ENCODE measurements around the gene YKT6. TPM values are rescaled to one million over a fixed set of nuclear protein-coding genes. Genes with fewer than 3 reads are reported as not detected.

YKT6 gene
- total and polyA plus RNA-seq, 8 donors: 57.0 to 88.2 (median 65.4) TPM

- Histone ChIP-seq H3K4me3 (no peak overlapping the region), H3K4me1 (no peaks in the 10 kb centered on the region), H3K9me3 (no peaks in the 10 kb centered on the region), H3K27me3 (peaks cover 0 to 27% of the 10 kb centered on the region in 2 donors), H3K27ac (no peak overlapping the region), H3K36me3 (no peaks in the 10 kb centered on the region)
- ATAC-seq: no peak
- intact Hi-C loops (cut with DNase I): no loop called here
- no peak for DNase-seq
- TF ChIP-seq CTCF (IDR thresholded peaks at IDR 0.05): no peak
These were observed 12.1 kb upstream of the YKT6 start for GRCh38 chr7:44188480-44189225.

- H3K9me3 ChIP-seq: no peaks in the 10 kb centered on the region
- intact Hi-C loops (cut with DNase I): no loop called here
- H3K27ac ChIP-seq: no peak within 1 kb of the TSS
- H3K36me3 ChIP-seq: no peaks in the 10 kb centered on the region
- no peak for TF ChIP-seq CTCF (IDR thresholded peaks at IDR 0.05)
- H3K27me3 ChIP-seq: peaks cover 0 to 27% of the 10 kb centered on the region in 2 donors
- no peaks in the 10 kb centered on the region for H3K4me1 ChIP-seq
- no peak within 1 kb of the TSS for H3K4me3 ChIP-seq
- ATAC-seq: no peak
- DNase-seq: no peak
These were observed 11.3 kb upstream of the YKT6 start, which contains the start of gene GCK for GRCh38 chr7:44189286-44189992. Gene GCK, minus strand, starts transcription at chr7:44189439. Its CDS starts 486 bp downstream, at chr7:44188953.

- intact Hi-C loops (cut with DNase I): no loop called here
- H3K27ac ChIP-seq: no peak overlapping the region
- TF ChIP-seq CTCF (IDR thresholded peaks at IDR 0.05): no peak
- no peaks in the 10 kb centered on the region for H3K4me1 ChIP-seq
- no peaks in the 10 kb centered on the region for H3K36me3 ChIP-seq
- no peak for DNase-seq
- no peaks in the 10 kb centered on the region for H3K9me3 ChIP-seq
- no peak for ATAC-seq
- H3K4me3 ChIP-seq: no peak overlapping the region
- peaks cover 0 to 27% of the 10 kb centered on the region in 2 donors for H3K27me3 ChIP-seq
These were observed 10.5 kb upstream of the YKT6 start for GRCh38 chr7:44189993-44190872.

- intact Hi-C loops (cut with DNase I): no loop called here
- TF ChIP-seq CTCF (IDR thresholded peaks at IDR 0.05): no peak
- no peak for ATAC-seq
- H3K27ac ChIP-seq: no peak overlapping the region
- no peaks in the 10 kb centered on the region for H3K36me3 ChIP-seq
- H3K9me3 ChIP-seq: no peaks in the 10 kb centered on the region
- no peak overlapping the region for H3K4me3 ChIP-seq
- H3K4me1 ChIP-seq: no peaks in the 10 kb centered on the region
- DNase-seq: no peak
- H3K27me3 ChIP-seq: peaks cover 0 to 27% of the 10 kb centered on the region in 2 donors
These were observed 9.6 kb upstream of the YKT6 start for GRCh38 chr7:44191171-44191570.

All from left lung (tissue), 10 donors.